HepG2 (cell line): ENCODE results near the gene KCND2.

Source experiments
- HMG20A ChIP-seq: IDR thresholded peaks from 2 replicates; pipeline ENCODE4 v1.6.1; 2016; ENCODE audit warnings: borderline replicate concordance
- MAF1 ChIP-seq: sonication (generic); formaldehyde crosslinking; IDR thresholded peaks from 2 replicates; pipeline ENCODE4 v1.5.0; 2020; ENCODE audit warnings: missing genetic modification reagents, borderline replicate concordance
- MAFK ChIP-seq, 2 experiments: IDR thresholded peaks in 1 of 2; conservative IDR thresholded peaks in 1 of 2; 2 replicates each; pipeline ENCODE4 v1.6.1; 2011; ENCODE audit warnings: improper control_type of control experiment in 2 of 2, low read length in 2 of 2
- MEF2D ChIP-seq: sonication (generic); formaldehyde crosslinking; IDR thresholded peaks from 2 replicates; pipeline ENCODE4 v1.5.1; 2020; ENCODE audit warnings: mild to moderate bottlenecking, missing genetic modification reagents
- POLR2AphosphoS2 ChIP-seq: IDR thresholded peaks from 2 replicates; pipeline ENCODE4 v1.6.1; 2011; ENCODE audit warnings: low read depth, low read length, improper control_type of control experiment
- SIN3A ChIP-seq: IDR thresholded peaks from 2 replicates; pipeline ENCODE4 v1.6.1; 2011; ENCODE audit warnings: low read depth, mild to moderate bottlenecking, control low read depth, low read length, borderline replicate concordance
- TBL1XR1 ChIP-seq: fragments of 150-350 bp; IDR thresholded peaks from 2 replicates; pipeline ENCODE4 v1.6.1; 2014; ENCODE audit warnings: borderline replicate concordance, low read length; ENCODE audit not compliant: partially characterized antibody
- ZBTB42 ChIP-seq: sonication (generic); formaldehyde crosslinking; IDR thresholded peaks from 2 replicates; pipeline ENCODE4 v1.5.0; 2020; ENCODE audit warnings: mild to moderate bottlenecking, missing genetic modification reagents
- ZKSCAN5 ChIP-seq: sonication (generic); formaldehyde crosslinking; IDR thresholded peaks from 2 replicates; pipeline ENCODE4 v1.5.1; 2020; ENCODE audit warnings: mild to moderate bottlenecking, missing genetic modification reagents
- ZNF770 ChIP-seq: sonication (generic); formaldehyde crosslinking; IDR thresholded peaks from 2 replicates; pipeline ENCODE4 v1.5.0; 2020; ENCODE audit warnings: mild to moderate bottlenecking, missing genetic modification reagents

GRCh38 chr7:120395526-120396019 lies 122.6 kb downstream of the KCND2 start:
- TF ChIP-seq TBL1XR1 (no peak), ZNF770 (CRISPR knock-in tag) (no peak), ZBTB42 (no peak), ZKSCAN5 (CRISPR knock-in tag) (no peak), SIN3A (no peak), MEF2D (CRISPR knock-in tag) (no peak), MAF1 (CRISPR knock-in tag) (no peak), HMG20A (CRISPR knock-in tag) (no peak), MAFK (conservative IDR thresholded peaks at IDR 0.05 in 1 of 2, IDR thresholded peaks at IDR 0.05 in 1 of 2; ENCODE audit: low read length in 2 of 2) (no peak), POLR2AphosphoS2 (no peak)
